GM18507 (cell line): ENCODE results near the gene DNAH10.

Experiments used
- DNase-seq: peaks from one replicate; pipeline ENCODE4 v3.0.0; 2011; ENCODE audit warnings: low read depth; ENCODE audit not compliant: insufficient read length; ENCODE audit errors: extremely low spot score
- FAIRE-seq: peaks from 2 replicates; lab custom pipeline; 2011; peaks lifted over from hg19 to GRCh38; lab: Jason Lieb, UNC

The DNAH10 gene

DNA sequence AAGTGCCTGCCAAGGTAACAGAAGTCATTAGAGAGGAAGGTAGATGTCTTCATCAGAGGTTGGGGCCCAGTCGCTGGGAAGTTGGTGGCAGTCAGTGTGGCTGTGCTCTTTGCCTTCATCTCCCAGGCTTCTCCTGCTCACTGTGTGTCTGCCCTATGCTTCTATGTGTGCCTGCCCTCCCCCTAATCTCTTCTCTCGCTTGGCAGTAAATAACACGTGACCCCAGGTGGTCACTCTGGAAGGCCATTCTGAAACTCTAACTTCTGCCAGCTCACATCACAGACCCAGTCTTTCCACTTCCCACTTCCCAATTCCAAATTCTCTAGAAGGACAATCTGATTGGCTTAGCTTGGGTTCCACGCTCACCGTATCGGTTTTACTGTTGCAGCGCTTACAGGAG is 220.2 kb downstream of the DNAH10 start:
- no peak for DNase-seq
- no peak for FAIRE-seq

DNA sequence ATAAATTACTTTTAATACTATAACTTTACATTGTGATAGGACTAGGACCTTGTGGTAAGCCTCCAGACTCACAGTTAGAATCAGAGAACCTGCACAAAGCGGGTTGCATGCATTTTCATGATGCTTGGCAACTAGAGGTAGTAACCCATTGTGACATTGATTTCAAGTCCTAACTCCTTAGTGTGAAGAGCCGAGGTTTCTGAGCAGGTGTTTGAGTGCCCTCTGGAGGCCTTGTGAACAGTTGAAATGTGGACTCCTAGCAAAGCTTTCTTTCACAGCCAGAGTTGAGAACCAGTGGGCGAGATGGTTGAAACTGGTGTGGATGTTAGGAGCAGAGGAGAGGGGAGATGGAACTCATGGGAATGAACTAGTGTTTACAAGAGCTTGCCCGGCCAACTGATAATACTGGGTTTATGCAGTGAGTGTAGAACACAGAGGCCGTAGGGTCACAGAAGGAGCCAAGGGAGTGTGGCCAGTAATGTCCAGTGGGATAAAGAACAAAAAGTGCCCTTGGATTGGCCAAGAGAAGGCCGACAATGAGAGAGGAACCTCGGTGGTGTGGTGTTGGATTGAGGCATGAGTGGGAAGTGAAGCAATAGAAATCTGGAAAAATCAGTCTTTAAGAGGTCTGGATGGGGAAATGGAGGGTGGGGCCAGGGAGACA is 221.9 kb downstream of the DNAH10 start:
- DNase-seq (no peak), FAIRE-seq (peak; percentile 72)

DNA sequence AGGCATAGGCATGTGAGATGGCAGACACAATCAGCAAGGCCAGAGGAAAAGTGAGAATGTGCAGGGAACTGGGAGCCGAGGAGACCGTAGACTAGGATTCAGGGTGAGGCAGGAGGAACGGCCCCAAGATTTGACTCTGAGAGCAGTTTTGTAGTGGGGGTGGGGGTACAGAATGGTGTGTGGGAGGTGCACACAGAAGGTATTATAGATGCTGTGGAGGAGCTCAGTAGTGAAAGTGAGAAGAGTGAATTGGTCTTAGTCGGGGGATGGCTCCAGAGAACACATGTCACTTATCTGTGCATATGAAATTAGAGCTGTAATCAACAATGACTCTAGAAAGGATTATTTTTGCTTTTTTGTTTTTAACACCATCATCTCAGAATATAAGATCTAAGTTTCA is 222.8 kb downstream of the DNAH10 start:
- no peak for DNase-seq

More for the DNA sequence above, 222.8 kb downstream of the DNAH10 start:
- no peak for FAIRE-seq
